Upper lobe of left lung (tissue), 4 donors: ENCODE data around the gene GPR176.

Experiments used
- CTCF ChIP-seq, 6 experiments: fragments of 450-650 bp in 4 of 6; fragments of 200-600 bp in 2 of 6; sonication (generic) in 2 of 6; IDR thresholded peaks; one replicate each; pipeline ENCODE4 v1.5.1; 2016 to 2019; ENCODE audit warnings: antibody characterized with exemption in 6 of 6
- POLR2A ChIP-seq, 4 donors: fragments of 450-650 bp; IDR thresholded peaks; one replicate each; pipeline ENCODE4 v1.5.1; 2016 to 2017; ENCODE audit warnings: antibody characterized with exemption in 4 of 4, mild to moderate bottlenecking in 2 of 4

- no peak for TF ChIP-seq CTCF (IDR thresholded peaks at IDR 0.05)
- no peak for TF ChIP-seq POLR2A (IDR thresholded peaks at IDR 0.05)
These were observed 138.1 kb downstream of the GPR176 start for GRCh38 chr15:39781967-39782302.
